Fibroblast of the aortic adventitia (primary cell): ENCODE data around the gene KDM7A. TPM values are rescaled to one million over a fixed set of nuclear protein-coding genes. Genes with fewer than 3 reads are reported as not detected.
A peak's percentile ranks its signal among the peaks of the same experiment; 100 is the strongest.

ENCODE experiments used
- DNase-seq: peaks from one replicate; pipeline ENCODE4 v3.0.0-alpha.2; 2010; ENCODE audit warnings: low read depth
- H3K4me3 ChIP-seq: 2 replicates; pipeline ENCODE4 v1.5.1; 2011; ENCODE audit warnings: low read depth, mild to moderate bottlenecking, control low read depth, low read length, moderate library complexity
- total RNA-seq: library from RNA; depleted of rRNA; stranded (reverse); fragments of >200 nt; gene quantifications from 2 replicates; pipeline ENCODE4 v1.2.3, GENCODE V29; 2012; ENCODE audit warnings: low replicate concordance
- TF ChIP-seq, protein P1 (sequence below): IDR thresholded peaks from 2 replicates; pipeline ENCODE4 v1.5.1; 2011; ENCODE audit warnings: mild to moderate bottlenecking, low read length, control low read depth, inconsistent platforms; ENCODE audit not compliant: insufficient read depth

Gene KDM7A
- total RNA-seq, 1 donor, result 6.6 TPM

DNA sequence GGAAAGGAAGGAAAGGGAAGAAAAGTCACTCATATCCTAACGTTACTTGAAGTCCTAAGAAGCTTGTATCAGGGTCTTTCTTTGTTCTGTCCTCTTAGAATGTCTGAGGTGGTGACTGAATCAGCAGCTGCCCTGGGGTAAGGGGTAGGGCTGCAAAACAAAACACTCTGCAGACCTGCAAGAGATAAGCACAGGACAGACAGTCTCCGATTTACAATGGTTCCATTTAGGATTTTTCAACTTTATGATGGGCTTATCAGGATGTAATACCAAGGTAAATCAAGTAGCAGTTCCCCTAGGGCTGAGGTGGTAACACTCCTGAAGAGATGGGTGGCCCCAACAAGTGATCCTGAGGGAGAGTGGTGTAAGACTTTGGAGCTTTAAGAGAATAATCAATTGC, 16.5 kb downstream of the KDM7A start:
- TF ChIP-seq, protein P1, sequence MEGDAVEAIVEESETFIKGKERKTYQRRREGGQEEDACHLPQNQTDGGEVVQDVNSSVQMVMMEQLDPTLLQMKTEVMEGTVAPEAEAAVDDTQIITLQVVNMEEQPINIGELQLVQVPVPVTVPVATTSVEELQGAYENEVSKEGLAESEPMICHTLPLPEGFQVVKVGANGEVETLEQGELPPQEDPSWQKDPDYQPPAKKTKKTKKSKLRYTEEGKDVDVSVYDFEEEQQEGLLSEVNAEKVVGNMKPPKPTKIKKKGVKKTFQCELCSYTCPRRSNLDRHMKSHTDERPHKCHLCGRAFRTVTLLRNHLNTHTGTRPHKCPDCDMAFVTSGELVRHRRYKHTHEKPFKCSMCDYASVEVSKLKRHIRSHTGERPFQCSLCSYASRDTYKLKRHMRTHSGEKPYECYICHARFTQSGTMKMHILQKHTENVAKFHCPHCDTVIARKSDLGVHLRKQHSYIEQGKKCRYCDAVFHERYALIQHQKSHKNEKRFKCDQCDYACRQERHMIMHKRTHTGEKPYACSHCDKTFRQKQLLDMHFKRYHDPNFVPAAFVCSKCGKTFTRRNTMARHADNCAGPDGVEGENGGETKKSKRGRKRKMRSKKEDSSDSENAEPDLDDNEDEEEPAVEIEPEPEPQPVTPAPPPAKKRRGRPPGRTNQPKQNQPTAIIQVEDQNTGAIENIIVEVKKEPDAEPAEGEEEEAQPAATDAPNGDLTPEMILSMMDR, result no peak
- DNase-seq, result no peak

DNA sequence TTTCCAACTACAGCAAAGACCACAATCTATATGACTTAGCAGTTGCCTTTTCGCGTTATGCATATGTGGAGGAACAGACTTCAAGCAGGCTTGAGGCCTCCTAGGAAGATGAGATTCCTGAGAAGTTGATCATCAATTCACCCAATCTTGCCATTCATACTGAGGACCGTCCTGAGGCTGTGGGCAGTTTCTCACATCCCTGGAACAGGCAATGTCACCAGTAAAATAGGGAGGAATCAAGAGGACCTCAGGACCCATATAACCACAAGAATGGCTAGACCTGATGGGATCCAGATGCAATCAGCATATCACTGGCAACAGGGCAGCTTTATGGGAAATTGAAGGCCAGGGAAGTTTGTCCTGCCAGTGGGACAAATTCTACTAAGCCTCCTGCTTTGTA, 17.3 kb downstream of the KDM7A start:
- H3K4me3 ChIP-seq, result no peak overlapping the region
- TF ChIP-seq, protein P1, result no peak
- DNase-seq, result peak; percentile 18

More for the DNA sequence above, 16.5 kb downstream of the KDM7A start:
- H3K4me3 ChIP-seq, result no peak overlapping the region

DNA sequence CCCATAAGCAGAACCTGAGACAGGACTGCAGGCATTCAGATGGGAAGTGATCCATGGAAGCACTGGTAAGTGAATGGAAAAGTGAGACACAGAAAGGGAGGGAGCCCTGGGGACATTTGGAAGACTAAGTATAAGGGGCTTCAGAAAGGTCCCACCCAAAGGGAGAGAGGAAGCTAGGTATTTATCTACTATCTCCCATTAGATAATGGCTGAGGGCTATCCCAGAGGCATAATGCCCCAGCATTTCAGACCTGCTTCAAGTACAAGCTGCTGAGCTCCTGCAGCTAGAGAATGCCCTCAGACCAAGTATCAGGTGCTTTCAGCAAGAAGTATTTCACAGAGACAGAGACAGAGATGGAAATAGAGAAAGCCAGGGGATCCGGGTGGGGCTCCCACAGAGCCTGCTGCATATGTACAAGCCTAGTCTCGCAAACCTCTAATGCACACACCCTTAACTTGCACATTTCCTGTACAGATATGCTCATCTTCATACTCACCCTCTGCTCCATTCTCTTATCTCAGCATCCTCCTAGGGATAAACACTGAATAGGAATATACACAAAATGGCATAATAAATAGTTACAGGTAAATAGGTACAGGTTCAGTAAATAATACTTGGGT, 20.2 kb downstream of the KDM7A start:
- no peak overlapping the region for H3K4me3 ChIP-seq
- TF ChIP-seq, protein P1, result no peak
- no peak for DNase-seq

DNA sequence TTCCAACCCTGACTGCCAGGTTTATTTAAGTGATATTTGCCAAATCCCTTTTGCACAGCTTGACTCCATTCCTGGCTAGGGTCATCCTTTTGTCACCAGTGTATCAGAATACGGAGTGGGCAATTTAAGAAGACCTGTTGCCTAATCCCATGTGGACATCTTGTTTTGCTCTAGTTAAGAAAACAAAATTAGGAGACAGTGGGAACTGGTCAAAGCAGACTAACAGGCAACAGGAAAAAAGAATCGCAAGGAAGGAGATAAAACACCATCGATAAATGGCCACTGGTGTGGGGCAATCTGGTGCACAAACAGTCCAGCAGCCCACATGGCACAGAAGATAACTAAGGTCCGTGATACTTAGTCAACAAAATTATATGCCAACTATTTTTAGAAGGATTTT, 21.4 kb downstream of the KDM7A start:
- TF ChIP-seq, protein P1, result no peak
- DNase-seq, result no peak
- no peak overlapping the region for H3K4me3 ChIP-seq

DNA sequence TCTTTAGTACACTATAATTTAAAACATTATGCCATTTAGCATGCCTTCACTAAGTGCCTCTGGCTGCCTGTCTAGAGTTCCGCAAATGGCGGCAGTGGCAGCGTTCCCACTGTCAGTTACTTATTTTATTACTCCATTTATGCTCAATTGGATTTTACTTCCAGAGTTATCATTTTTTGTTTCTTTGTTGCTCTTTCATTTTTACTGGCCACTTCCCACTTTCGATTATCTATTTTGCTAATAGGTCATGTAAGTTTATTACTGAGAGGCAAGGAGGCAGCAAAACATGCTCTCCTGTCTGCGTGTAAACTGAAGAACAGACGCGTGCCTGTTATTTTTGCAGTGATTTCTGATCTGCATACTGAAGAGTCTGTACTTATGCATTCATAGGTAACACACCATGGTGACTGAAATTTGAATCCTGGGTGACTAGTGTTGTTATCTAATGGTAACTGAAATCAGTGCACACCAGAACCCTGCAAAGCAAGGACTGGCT, 23.1 kb downstream of the KDM7A start:
- TF ChIP-seq, protein P1, result no peak
- no peak overlapping the region for H3K4me3 ChIP-seq
- no peak for DNase-seq

DNA sequence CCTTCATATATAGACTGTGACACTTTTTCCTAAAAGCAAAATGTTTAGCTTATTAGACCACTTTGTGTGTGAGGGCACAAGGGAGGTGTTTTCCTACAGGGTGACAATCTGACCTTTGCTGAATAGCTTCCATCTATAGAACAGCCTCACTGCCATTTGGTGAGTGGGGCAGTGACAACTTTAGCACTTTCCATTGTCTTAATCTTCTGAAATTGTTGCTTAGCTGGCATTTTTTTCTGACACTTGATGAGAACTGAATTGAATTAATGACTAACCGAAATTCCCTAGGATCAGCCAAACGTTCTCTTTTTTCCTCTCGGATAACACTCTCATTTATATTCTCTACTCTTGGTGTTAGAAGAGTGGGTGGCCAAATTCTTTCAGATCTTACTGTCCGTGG, 30.2 kb downstream of the KDM7A start:
- TF ChIP-seq, protein P1, result no peak
- H3K4me3 ChIP-seq, result no peak overlapping the region
- no peak for DNase-seq

DNA sequence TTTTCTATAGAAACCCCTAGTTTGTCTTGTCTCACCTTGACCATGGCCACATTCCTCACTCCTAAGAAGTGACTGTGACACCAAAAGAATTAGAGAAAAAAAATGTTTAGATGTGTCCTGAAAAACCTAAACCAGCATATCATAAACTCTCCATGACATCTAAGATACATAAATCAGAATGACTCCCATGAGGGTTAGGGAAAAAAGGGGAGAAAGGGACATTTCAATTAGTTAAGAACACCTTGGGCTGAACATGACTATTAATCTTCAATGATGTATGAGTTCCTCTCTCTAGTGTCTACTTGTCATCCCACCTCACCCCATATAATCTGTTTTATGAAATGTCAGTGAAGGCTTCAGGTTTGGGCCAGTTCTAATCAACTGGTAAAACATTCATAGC, 31.1 kb downstream of the KDM7A start:
- no peak for DNase-seq
- H3K4me3 ChIP-seq, result no peak overlapping the region
- TF ChIP-seq, protein P1, result no peak
